Ovary (tissue), 9 donors: ENCODE measurements around the gene ASIC1. TPM values are rescaled to one million over a fixed set of nuclear protein-coding genes. Genes with fewer than 3 reads are reported as not detected.

Experiments used
- DNase-seq, 5 donors: peaks; one replicate each; pipeline ENCODE4 v3.0.0-alpha.2; 2019 to 2020
- H3K27ac ChIP-seq, 2 donors: fragments of 200-600 bp; one replicate each; pipeline versions ENCODE4 v1.5.1 to v1.8.0; 2019 to 2022
- H3K27me3 ChIP-seq: fragments of 200-600 bp; one replicate; pipeline ENCODE4 v1.8.0; 2022
- H3K36me3 ChIP-seq: fragments of 200-600 bp; sonication (generic); one replicate; pipeline ENCODE4 v1.5.1; 2019
- H3K4me1 ChIP-seq: one replicate; pipeline ENCODE4 v1.8.1; 2013; ENCODE audit warnings: mild to moderate bottlenecking, moderate library complexity; ENCODE audit not compliant: insufficient read depth
- H3K4me3 ChIP-seq: fragments of 200-600 bp; sonication (generic); one replicate; pipeline ENCODE4 v1.5.1; 2017
- H3K9me3 ChIP-seq, 2 donors: fragments of 200-600 bp in 1 of 2; sonication (generic) in 1 of 2; one replicate each; pipeline versions ENCODE4 v1.5.1 to v1.8.1; 2013 to 2019; ENCODE audit warnings: mild to moderate bottlenecking in 1 of 2, moderate library complexity in 1 of 2
- CTCF ChIP-seq, 3 donors: fragments of 450-650 bp in 2 of 3; fragments of 200-600 bp in 1 of 3; IDR thresholded peaks; one replicate each; pipeline versions ENCODE4 v1.5.1 to v1.8.0; 2016 to 2022; ENCODE audit warnings: antibody characterized with exemption in 3 of 3, mild to moderate bottlenecking in 1 of 3
- EP300 ChIP-seq: sonication (generic); formaldehyde crosslinking; IDR thresholded peaks from one replicate; pipeline ENCODE4 v1.6.1; 2017; ENCODE audit warnings: antibody characterized with exemption
- POLR2A ChIP-seq: fragments of 450-650 bp; IDR thresholded peaks from one replicate; pipeline ENCODE4 v1.6.1; 2017; ENCODE audit warnings: antibody characterized with exemption, mild to moderate bottlenecking, moderate library complexity
- WGBS, 3 donors: extraction: QIAGEN DNeasy Blood & Tissue Kit in 1 of 3; methylation state at CpG; one replicate each; pipeline versions ENCODE4 v1.1.5 to v1.1.7; 2013 to 2017; 5-methylcytosine and 5-hydroxymethylcytosine counted together
- intact Hi-C, 4 donors: fragments of 100-400 bp; cut with DNase I; formaldehyde crosslinking; loops; one replicate each; pipeline versions ENCODE4 v1.11.0 to v1.15.1; 2022 to 2023
- polyA plus RNA-seq, 2 donors: library from polyadenylated mRNA; stranded (reverse); fragments of 200-250 nt in 1 of 2; fragments of 350-450 nt in 1 of 2; fragmentation: Illumina TruSeq in 1 of 2; extraction: RNeasy Lipid Tissue Mini Kit (QIAGEN cat#74804) in 1 of 2; gene quantifications; one replicate each; pipeline ENCODE4 v1.2.3, GENCODE V29; 2013 to 2014
- total RNA-seq, 7 donors: library from RNA; depleted of rRNA in 2 of 7; stranded (reverse); fragments of >200 nt in 2 of 7; fragmentation: NEBNext Ultra II Directional in 3 of 7; extraction: Animal tissue kit (Norgen Biotek cat#: 25700) in 3 of 7; gene quantifications; one replicate each; pipeline versions ENCODE4 v1.1.0 to v1.2.4, GENCODE V29; 2016 to 2023
- donor health status: DM: no; HTN: no; CAD: no; lungs with moderate emphysema.
- donor health status: DM: no; HTN: no; CAD: no.
- donor health status: Bipolar disorder and iron deficiency.
- donor health status: DM: yes; HTN: yes; CAD: no.
- donor health status: DM: no; HTN: no; CAD: no.
- donor health status: DM: yes; HTN: yes; CAD: no.

Gene ASIC1
- total and polyA plus RNA-seq, 9 donors, result 0.12 to 4.1 (median 0.69) TPM

- TF ChIP-seq CTCF (IDR thresholded peaks at IDR 0.05) (no peak), POLR2A (no peak), EP300 (no peak)
- H3K4me3 ChIP-seq, result no peak overlapping the region
- peaks cover 2% of the 10 kb centered on the region for H3K4me1 ChIP-seq
- no peaks in the 10 kb centered on the region for H3K27me3 ChIP-seq
- intact Hi-C loops, result no loop called here
- no peak overlapping the region for H3K27ac ChIP-seq
- no peaks in the 10 kb centered on the region for H3K9me3 ChIP-seq
- no peak for DNase-seq
- WGBS, 3 donors, result 54 to 57% (median 56%) methylated on average over 6 of the region's 6 CpGs
- H3K36me3 ChIP-seq, result no peaks in the 10 kb centered on the region
These were observed 4.7 kb downstream of the ASIC1 start for GRCh38 chr12:50061946-50062686.

GRCh38 chr12:50062728-50063460 is 5.5 kb downstream of the ASIC1 start:
- H3K9me3 ChIP-seq, result no peaks in the 10 kb centered on the region
- 75 to 92% (median 87%) methylated on average over 5 of the region's 5 CpGs for WGBS, 3 donors
- no peak for DNase-seq
- H3K4me1 ChIP-seq, result peaks cover 1% of the 10 kb centered on the region
- no peak overlapping the region for H3K4me3 ChIP-seq
- H3K27ac ChIP-seq, result no peak overlapping the region
- intact Hi-C loops, result no loop called here
- no peaks in the 10 kb centered on the region for H3K36me3 ChIP-seq
- H3K27me3 ChIP-seq, result no peaks in the 10 kb centered on the region
- TF ChIP-seq CTCF (IDR thresholded peaks at IDR 0.05) (no peak), EP300 (no peak), POLR2A (no peak)

- H3K27ac ChIP-seq, result no peak overlapping the region
These were observed 8.4 kb downstream of the ASIC1 start for GRCh38 chr12:50065726-50066310.

GRCh38 chr12:50066402-50066801 is 9.0 kb downstream of the ASIC1 start:
- WGBS, 3 donors, result 40 to 51% (median 44%) methylated on average over 5 of the region's 5 CpGs

More at GRCh38 chr12:50065726-50066310, 8.4 kb downstream of the ASIC1 start:
- DNase-seq, result no peak
- intact Hi-C loops, result loop anchor here in 3 of 4 donors (5.0 kb wide), 3 partner anchors 94 to 199 kb away; partner anchors contain the start of gene AQP6 (in 1 of the 3)
- Histone ChIP-seq H3K9me3 (no peaks in the 10 kb centered on the region), H3K4me3 (no peak overlapping the region), H3K36me3 (no peaks in the 10 kb centered on the region), H3K4me1 (peaks cover 1% of the 10 kb centered on the region), H3K27me3 (no peaks in the 10 kb centered on the region)
- no peak for TF ChIP-seq POLR2A
- WGBS, 3 donors, result 78 to 84% (median 82%) methylated on average over 3 of the region's 3 CpGs

More at GRCh38 chr12:50066402-50066801, 9.0 kb downstream of the ASIC1 start:
- H3K4me3 ChIP-seq, result no peak overlapping the region
- no peaks in the 10 kb centered on the region for H3K27me3 ChIP-seq
- no peak for TF ChIP-seq CTCF (IDR thresholded peaks at IDR 0.05)
- no peak for TF ChIP-seq EP300
- TF ChIP-seq POLR2A, result no peak
- no peak for DNase-seq
- no peak overlapping the region for H3K27ac ChIP-seq
- intact Hi-C loops, result loop anchor here in 3 of 4 donors (5.0 kb wide), 3 partner anchors 94 to 199 kb away; partner anchors contain the start of gene AQP6 (in 1 of the 3)
- peaks cover 1% of the 10 kb centered on the region for H3K4me1 ChIP-seq
- H3K36me3 ChIP-seq, result no peaks in the 10 kb centered on the region
- no peaks in the 10 kb centered on the region for H3K9me3 ChIP-seq
